ENCODE measurements around the gene CRYBB2.
A peak's percentile ranks its signal among the peaks of the same experiment; 100 is the strongest.
"Not testable (repeated sequence)": the region's sequence is repeated elsewhere in the genome, so short reads cannot be mapped to it uniquely, and the experiment has no call there.

Gene CRYBB2, protein sequence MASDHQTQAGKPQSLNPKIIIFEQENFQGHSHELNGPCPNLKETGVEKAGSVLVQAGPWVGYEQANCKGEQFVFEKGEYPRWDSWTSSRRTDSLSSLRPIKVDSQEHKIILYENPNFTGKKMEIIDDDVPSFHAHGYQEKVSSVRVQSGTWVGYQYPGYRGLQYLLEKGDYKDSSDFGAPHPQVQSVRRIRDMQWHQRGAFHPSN

DNA sequence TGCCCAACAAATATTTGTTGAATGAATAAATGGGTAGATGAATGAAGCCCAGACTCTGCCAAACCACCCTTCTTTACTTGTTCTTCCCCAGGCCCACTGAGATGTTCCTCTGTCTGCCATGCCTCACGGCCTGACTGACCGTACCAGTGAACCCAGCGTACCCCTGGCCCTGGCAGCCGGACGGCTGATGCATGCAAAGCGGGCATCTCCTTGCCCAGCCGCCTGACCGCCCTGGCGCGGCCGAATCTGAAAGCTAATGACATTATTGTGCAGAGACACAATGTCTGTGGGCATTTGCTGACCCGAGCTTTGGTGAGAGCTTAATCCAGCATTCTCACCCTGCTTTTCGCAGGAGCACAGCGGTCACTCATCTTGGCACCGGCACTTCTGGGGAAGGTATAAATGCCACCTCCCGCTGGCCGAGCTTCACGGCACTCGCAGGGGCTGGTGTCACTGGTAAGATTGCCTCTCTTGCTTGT, at the start of gene CRYBB2:
Gene CRYBB2, plus strand, starts transcription at position 429 of the 479 bp plus-strand sequence. CDS start 1,791 bp downstream, outside the sequence.
- no peak for TF ChIP-seq POLR2A (IDR thresholded peaks at IDR 0.05; ENCODE audit: low read length)
- no peak for TF ChIP-seq GATA1 (IDR thresholded peaks at IDR 0.05; ENCODE audit: low read depth, low read length)
- DNase-seq = no peak

DNA sequence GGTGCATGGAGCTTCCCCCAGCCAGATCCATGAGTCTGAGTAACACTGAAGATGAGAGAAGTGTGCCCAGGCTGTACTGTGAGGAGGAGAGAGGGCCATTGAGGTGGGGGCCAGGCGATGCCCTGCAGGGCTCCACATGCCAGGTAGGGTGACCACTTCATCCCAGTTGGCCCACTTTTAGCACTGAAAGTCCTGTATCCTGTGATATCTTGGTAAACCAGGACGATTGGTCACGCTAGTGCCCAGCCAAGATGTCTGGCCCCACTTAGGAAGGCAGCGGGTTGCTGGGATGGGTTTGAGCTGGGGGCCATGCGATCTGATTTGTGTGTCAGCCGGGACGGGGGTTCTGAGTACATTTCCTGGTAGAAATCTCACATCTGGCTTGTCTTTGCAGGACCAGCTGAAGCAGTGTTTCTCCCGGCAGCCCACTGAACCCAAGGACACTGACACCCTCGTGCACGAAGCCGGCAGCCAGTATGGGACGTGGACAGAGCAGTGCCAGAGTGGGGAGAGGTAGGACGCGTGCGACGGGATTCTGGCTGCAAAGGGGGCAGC, 48.9 kb upstream of the CRYBB2 start:
- no peak for DNase-seq

DNA sequence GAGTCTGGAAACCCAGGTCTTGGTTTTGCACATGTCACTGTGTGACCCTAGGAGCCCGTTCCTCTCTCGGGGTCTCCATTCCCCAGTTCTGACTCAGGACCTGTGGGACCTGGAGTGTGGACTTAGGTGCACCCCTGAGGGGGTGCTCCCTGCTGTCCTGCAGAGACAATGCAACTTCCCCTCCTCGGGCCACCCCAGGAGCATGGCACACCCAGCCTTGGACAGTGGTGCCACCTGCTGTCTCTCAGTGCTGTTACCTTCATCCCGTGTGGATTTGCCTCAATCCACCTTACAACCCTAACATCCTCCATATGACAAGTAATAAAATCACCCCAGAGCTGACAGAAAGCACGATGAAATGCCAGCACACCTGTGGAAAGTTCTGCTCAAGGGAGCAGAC, 47.3 kb upstream of the CRYBB2 start:
- no peak for TF ChIP-seq GATA1 (IDR thresholded peaks at IDR 0.05; ENCODE audit: low read depth, low read length)
- no peak for TF ChIP-seq POLR2A (IDR thresholded peaks at IDR 0.05; ENCODE audit: low read length)
- peak; percentile 26 to 35 for DNase-seq

More for the DNA sequence above, 48.9 kb upstream of the CRYBB2 start:
- TF ChIP-seq GATA1 (IDR thresholded peaks at IDR 0.05; ENCODE audit: low read depth, low read length) (no peak), POLR2A (IDR thresholded peaks at IDR 0.05; ENCODE audit: low read length) (no peak)

DNA sequence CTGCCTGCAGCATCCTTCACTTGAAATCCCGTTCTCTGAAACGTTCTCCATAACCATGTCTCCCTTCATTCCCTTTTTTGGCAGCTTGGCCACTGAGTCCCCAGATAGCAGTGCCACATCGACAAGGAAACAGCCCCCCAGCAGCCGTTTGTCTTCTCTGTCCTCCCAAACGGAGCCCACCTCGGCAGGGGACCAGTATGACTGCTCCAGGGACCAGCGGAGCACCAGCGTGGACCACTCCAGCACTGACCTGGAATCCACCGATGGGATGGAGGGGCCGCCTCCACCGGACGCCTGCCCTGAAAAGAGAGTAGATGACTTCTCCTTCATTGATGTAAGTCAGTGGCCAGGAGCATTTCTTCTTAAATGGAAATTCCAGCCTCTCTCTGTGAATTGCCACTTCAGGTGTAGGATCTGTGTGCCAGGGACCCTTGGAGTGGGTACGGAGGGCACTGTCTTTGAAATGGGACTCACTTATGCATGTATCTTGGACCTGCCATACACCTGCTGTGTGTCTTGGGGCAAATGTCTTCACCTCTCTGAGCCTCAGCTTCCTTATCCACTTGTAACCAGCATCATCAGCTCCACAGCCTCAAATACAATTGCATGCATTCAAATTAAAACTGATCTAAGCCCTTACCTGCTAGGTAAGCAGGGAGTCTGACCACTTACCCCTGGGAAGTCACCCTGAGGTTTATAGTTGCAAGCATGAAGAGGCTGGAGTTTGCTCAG, 45.1 kb upstream of the CRYBB2 start:
- TF ChIP-seq POLR2A (IDR thresholded peaks at IDR 0.05; ENCODE audit: low read length) = no peak
- no peak for TF ChIP-seq GATA1 (IDR thresholded peaks at IDR 0.05; ENCODE audit: low read depth, low read length)
- DNase-seq = no peak

DNA sequence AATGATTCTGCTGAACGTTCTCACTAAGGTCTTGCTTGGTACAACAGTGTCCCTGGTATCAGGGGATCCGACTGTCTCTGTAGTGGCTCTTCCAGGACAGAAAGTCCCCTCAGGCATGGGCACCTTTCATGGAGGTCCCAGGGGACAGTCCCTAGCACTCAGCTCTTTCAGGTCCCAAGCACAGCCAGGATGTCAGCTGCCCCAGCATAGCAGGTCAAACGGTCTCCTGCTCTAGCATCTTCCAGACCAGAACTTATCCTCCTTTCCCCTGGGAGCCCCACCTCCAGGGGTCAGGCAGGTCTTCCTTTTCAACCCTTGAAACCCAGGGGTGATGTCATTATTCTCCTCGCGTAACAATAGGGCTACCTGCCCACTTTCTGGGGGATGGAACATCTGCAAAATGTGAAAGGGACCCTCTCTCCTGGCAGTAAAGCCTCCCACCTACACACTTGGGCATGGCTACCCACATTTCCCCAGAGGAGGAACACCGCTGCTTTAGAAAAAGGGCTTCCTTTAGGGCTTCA, 44.5 kb upstream of the CRYBB2 start:
- DNase-seq = no peak
- TF ChIP-seq GATA1 (IDR thresholded peaks at IDR 0.05; ENCODE audit: low read depth, low read length) (no peak), POLR2A (IDR thresholded peaks at IDR 0.05; ENCODE audit: low read length) (no peak)

DNA sequence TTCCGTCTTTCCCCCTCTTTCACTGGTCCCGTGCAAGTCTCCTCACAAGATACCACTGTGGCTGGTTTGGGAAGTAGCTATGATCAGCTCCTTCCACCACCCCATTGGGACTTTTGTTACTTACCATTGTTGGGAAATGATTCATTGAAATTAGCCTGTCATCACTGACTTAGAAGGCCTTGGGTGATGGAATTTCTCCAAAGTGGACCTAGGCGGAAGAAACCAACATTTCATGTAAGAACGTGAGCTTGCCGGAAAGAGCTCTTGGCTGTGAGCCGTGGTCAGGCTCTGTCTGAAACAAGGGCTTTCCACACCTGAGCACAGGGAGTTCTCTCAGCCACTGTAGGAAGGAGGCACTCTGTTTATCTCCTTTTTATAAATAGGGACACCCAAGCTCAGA, 43.3 kb upstream of the CRYBB2 start:
- DNase-seq = no peak
- no peak for TF ChIP-seq GATA1 (IDR thresholded peaks at IDR 0.05; ENCODE audit: low read depth, low read length)

DNA sequence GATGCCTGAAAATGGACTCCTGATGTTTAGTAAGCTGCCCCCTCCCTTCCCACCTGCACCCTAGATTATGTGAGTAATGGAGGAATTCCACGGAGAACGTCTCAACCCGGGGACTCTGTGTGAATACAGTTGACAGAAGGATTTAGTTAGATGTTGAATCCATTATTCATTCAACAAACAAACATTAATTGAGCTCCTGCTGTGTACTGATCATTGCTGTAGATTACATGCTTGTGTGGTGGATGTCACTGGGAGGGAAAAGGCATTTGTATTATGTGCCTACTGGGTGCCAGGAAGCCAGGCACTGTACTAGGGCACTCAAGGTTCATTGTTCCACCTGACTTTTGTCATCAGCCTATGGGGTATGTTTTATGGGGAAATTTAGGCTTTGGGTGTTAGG, 42.6 kb upstream of the CRYBB2 start:
- DNase-seq = no peak
- TF ChIP-seq POLR2A (IDR thresholded peaks at IDR 0.05; ENCODE audit: low read length) (no peak), GATA1 (IDR thresholded peaks at IDR 0.05; ENCODE audit: low read depth, low read length) (no peak)

DNA sequence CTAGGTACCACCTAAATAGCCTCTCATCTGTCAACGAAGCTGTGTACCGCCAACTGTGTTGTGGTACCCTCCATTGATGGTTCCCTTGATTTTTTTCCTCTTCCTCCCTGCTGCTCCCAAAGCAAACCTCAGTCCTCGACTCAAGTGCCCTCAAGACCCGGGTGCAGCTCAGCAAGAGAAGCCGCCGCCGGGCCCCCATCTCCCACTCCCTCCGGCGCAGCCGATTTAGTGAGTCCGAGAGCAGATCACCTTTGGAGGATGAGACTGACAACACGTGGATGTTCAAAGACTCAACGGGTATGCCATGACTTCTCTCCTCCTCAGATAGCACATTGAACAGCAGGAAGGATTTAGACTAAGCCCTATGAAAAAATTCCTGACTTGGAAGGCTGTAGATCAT, 42.2 kb upstream of the CRYBB2 start:
- no peak for DNase-seq
- TF ChIP-seq GATA1 (IDR thresholded peaks at IDR 0.05; ENCODE audit: low read depth, low read length) = no peak
- no peak for TF ChIP-seq POLR2A (IDR thresholded peaks at IDR 0.05; ENCODE audit: low read length)

DNA sequence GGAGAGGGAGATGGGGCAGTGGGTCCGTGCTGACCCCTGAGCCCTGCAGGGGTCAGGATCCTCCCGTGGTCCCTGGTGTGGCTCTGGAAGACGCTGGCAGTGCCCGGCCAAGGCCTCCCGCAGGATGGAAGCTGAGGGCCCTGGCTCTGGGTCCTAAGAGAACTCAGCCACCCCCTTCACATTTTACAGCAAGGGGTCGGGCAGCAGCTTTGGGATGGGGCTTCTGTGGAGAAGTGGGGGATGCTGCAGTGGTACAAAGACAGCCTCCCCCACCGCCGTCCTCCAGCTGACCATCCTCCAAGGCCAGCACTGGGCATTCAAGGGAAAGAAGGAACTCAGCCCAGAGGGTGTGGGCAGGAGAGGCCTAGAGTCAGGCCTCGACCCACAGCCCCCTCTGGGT, 41.5 kb upstream of the CRYBB2 start:
- no peak for DNase-seq
- no peak for TF ChIP-seq GATA1 (IDR thresholded peaks at IDR 0.05; ENCODE audit: low read depth, low read length)
- no peak for TF ChIP-seq POLR2A (IDR thresholded peaks at IDR 0.05; ENCODE audit: low read length)

DNA sequence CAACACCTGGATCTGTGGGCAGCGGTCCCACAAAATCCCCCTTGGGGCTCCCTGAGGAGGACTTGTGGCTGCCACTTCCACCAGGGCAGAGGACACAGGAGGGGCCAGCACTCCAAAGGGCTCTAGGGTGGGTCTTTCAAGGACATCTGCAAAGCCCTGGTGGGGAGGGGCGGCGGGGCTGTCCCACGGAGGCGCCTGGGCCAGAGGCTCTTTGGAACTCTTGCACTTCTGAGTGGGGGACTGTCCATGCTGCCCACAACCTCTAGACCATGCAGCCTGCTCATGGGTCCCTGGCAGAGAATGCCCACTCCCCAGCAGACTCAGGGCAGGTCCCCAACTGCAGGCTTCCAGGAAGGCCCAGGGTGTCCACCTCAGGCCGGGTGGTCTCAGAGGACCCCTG, 41.1 kb upstream of the CRYBB2 start:
- not testable (repeated sequence) for DNase-seq

DNA sequence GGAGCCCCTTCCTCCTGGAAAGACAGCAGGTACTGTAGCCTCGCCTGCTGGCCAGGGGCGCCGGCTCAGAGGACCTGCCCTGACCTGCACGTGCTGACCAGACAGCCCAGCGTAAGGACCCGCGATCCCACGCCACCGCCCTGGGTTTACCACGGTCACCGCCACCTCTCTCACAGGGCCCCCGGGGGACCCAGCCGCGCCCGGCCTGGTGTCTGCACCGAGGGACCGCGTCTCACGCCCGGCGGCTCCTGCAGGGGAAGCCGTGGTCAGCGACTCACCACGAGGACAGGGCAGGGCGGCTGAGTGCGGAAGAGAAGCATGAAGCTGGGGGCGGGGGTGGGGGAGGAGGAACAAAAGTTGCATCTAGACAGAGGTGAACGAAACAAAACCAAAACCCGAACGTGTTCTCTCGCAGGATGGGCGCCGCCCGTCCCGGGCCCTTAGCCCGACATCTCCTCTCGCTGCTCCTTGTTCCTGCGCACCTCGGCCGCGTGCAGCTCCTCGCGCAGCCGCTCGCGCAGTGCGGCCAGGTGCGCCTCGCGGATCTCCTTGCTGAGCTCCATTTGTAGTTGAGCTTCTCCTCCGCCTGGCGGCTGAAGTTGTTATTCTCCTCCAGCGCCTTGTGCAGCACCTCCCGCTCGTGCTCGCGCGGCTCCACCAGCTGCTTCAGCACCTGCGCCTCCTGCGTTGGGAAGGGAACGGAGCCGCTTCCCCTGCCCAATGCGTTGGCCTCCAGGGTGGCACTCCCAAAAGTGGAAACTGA, 40.4 kb upstream of the CRYBB2 start:
- not testable (repeated sequence) for DNase-seq

DNA sequence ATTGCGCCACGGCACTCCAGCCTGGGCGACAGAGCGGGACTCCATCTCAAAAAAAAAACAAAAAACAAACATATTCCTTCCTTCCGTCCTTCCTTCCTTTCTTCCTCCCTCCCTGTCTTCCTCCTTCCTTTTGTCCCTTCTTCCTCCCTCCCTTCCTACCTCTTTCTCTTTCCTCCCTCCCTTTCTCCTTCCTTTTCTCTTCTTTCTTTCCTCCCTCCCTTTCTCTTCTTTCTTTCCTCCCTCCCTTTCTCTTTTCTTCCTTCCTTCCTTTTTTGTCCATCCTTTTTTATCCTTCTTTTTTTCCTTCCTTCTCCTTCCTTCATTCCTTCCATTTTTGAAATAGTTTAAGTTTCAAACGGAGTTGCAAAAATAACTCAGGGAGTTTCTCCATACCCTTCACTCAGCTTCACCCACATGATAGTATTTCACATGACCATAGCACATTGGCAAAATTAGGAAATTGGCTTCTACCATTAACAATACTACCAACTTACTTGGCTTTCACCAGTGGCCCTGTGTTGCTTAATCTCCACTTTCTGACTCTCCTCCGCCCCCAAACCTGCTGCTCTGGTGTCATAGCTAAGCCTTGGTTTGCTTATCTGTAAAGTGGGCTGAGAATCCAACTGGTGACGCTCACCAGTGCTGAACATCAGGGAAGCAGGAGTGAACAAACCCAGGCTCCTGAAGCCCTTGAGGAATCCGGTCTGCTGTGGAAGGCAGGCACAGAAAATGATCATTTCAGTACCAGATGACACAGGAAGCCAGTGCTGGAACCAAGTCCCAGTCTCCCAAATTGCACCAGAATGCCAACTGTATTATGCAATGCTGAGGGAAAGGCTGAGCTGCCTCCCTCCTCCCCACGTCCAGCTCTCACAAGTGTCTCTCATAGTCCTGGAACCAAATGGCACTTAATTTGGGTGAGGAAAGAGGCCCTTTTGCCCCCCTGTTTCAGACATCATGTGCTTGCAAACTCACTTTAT, 37.0 kb upstream of the CRYBB2 start:
- TF ChIP-seq POLR2A (IDR thresholded peaks at IDR 0.05; ENCODE audit: low read length) (no peak), GATA1 (IDR thresholded peaks at IDR 0.05; ENCODE audit: low read depth, low read length) (no peak)
- DNase-seq = no peak

DNA sequence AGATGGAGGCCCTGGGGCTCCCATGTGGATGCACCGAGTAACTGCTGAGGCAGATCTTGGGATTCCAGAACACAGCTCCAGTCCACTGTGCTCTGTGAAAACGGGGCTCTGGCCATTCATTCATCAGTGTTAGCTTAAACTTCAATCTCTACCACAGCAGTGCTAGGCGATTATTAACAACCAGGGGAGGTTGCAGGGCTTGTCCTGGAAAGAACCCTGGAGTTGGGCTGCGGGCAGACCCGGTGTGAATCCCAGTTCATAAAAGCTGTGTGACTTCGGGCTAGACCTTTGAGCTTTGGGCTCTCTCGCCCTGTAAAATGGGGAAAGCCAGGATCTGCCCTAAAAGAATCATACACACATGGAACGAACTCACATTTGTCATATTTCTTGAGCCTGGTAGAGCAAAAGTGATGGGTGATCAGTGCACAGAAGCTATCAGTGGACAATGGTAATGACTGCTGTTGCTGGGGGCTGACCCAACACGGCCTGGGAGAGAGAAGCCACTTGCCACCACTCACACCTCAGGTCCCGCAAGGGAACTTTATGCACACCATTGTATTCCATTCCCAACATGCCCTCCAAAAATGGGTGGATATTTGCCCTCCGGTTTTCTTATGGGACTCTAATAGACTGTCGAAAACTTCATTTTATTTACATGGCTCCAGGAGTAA, 35.4 kb upstream of the CRYBB2 start:
- TF ChIP-seq POLR2A (IDR thresholded peaks at IDR 0.05; ENCODE audit: low read length) (no peak), GATA1 (IDR thresholded peaks at IDR 0.05; ENCODE audit: low read depth, low read length) (no peak)
- DNase-seq = no peak
